Superior temporal gyrus (tissue), 1 donor: Measurements from ENCODE around the gene SLC35E1.
"Not testable (repeated sequence)": the region's sequence is repeated elsewhere in the genome, so short reads cannot be mapped to it uniquely, and the experiment has no call there.

Experiments
- DNase-seq: peaks from one replicate; pipeline ENCODE4 v3.0.0-alpha.2; 2016; ENCODE audit errors: extremely low spot score

The SLC35E1 gene

DNA sequence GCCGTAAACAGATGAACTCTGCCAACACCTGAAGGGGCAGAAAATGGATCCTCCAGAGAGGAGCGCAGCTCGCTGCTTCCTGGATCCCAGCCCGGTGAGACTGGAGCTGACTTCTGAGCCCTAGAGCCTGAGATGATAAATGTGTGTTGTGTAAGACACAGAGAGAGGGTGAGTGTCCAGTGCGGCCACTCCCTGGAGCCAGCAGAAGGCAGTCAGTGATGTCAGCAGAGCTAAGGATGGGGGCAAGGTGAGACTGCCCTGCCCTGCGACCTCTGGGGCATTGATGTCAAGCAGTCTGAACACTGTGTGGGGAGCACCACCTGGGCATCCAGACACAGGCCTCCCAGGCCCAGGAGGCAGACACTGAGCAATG lies 9.7 kb upstream of the SLC35E1 start:
- DNase-seq: no peak

DNA sequence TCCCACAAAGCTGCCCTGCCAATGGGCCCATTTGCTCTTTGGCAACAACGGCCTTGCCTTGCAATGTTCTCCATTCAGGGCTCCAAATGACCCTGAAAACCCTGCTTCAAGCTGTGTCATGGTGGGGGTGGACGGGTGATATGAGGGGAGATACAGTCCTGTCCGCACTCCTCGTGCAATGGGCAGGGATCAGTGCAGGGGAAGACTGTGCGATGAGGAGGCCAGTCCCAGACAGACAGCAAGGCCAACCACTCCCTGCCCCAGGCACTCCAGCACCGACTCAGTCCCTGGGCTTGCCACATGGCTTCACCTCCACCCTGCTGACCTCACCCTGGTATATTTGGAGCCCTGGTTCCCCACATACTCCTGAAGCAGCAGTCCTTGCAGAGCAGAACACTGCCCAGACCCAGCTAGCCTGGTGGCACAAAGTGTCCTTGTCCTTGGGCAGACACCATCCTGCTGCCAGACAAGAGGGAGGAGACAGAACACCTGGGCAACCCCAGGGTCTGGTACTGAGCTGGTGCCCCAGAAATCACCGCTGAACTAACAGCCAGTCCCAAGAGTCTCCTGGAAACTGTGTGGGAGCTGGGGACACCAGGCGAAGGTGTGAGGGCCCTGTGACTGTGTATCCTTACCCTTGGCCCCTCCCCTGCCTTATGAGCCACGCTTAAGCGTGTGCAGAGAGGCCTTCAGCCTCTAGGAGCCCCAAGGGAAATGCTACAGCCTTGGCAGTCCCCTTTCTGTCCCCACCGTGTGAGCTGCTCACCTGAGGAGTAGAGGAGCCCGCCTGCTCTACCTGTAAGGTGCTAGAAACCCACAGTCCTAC lies 9.1 kb upstream of the SLC35E1 start:
- DNase-seq: no peak

DNA sequence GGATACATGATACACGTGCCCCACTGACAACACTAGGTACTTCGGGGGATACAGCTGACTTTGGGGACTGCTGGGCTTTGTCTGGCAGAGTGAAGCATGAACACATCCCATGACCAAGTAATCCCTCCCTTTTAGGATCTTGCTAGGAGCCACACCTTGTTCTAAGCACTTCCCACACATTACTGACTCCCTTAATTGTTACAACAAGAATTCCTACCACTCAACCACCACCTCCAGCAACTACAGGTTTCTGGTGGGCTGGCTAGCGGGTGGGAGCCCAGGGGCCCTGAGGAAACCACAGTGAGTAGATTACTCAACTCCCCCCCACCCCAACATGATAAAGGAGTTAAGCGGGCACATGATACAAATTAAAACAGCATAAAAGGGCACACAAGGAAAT lies 7.2 kb upstream of the SLC35E1 start:
- DNase-seq: no peak

DNA sequence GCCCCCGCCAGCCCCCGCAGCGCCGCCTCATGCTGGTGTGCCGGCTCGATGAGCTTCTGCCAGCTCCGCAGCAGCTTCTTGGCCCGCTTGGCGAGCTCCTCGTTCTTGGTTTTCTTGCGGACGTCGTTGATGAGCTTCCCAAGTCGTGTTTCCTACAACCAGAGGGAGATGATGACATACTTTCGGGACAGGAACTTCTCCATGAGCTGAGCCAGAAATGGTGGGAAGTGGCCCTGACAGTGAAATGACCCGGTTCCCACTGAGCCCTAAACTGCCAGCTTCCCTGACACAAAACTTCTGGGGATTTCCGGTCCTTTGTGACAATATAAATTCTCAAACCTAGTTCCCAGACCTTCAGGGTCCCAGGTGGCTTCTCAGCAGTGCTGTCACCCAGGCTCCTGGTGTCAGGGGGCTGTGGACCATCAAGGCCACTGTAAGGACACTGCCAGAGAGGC lies 5.3 kb upstream of the SLC35E1 start:
- DNase-seq: no peak

DNA sequence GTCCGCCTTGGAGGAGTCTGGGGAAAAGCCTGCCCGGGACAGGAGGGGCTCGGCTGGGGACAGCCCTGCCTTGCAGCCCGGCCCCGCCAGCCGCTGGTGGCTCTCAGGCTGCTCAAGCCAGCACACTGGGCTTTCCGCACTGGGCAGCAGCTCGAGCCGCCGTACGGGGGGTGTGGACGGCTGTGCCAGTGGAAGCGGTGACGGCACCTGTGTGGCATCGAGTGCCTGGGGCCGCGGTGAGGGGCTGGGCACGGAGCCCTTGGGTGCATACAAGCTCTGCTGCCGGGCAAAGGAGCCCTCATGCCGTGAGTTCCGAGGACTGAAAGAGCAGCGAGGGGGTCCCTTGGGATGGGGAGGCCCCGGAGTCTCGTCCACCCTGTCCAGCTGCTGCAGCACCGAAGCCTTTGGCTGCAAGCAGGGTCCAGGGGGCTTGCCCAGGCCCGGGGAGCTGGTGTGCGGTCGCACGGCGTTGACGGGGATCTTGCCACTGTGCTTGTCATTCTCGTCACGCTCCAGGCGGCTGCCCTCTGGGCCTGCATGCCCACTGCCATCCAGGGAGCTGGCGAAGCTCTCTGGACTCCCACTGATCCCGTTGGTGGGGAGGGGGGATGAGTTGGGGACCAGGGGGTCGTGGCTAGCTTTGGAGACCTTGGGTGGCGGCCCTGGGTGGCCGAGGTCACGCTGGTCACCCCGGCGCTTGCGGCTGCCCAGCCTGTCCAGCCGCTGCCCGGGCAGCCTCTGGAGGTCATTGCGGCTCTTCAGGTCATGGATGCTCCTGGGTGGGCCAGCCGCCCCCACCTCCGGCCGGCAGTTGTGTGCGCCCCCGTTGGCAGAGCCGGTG lies 4.7 kb upstream of the SLC35E1 start:
- no peak for DNase-seq

DNA sequence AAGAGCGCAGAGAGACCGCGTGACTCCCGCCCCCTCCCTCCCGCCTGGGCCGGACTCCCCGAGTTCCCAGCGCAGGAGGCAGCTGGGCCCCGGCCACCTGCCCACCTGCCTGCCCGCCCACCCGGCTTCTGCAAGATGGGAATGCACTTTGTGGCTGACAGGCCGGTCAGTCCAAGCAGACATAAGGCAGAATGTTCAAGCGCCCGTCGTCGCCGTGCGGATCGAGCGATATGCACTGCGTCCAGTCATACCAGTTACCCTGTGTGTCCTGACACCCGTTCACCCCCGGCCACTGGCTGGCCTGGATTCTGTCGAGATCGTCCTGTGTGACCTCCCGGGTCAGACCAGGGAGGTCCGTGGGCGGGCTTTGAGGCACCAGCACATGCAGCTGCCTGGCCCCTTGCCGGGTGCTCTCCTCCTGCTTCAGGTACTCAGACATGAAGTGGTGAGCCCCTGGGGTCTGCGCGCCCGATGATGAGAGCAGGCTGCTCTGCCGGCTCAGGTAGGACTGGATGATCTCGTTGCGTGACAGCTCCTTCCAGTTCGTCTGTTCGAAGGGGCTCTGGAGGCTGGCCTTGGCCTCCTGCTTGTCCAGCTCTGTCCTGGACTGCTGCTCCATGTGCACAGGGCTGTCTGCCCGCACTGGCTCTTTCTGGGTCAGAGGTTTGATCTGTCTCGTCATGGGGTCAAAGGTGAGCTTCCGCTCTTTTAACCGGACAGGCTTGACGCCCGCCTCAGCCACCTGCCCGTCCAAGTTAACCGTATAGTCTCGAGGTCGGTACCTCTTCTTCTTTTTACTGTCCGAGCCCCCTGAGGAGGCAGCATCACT lies 3.9 kb upstream of the SLC35E1 start:
- DNase-seq: no peak

DNA sequence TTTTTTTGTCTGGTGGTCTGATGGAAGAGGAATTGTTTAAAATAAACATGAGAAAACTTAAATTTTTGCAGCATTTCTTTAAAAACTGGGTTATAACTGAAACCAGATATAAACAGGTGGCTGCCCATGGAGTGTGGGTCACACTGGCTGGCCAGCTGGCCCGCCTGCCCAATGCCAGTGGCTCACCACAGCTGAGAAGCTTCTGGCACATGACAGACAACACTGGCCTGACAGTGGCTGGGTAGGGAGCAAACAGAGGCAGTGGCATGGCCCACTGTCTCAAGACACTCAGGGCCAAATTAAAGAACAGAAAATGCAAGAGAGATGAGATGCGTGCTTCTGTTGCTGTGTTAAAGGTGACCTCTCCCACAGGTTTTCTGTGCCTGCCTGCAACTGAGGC lies 3.1 kb upstream of the SLC35E1 start:
- DNase-seq: no peak

DNA sequence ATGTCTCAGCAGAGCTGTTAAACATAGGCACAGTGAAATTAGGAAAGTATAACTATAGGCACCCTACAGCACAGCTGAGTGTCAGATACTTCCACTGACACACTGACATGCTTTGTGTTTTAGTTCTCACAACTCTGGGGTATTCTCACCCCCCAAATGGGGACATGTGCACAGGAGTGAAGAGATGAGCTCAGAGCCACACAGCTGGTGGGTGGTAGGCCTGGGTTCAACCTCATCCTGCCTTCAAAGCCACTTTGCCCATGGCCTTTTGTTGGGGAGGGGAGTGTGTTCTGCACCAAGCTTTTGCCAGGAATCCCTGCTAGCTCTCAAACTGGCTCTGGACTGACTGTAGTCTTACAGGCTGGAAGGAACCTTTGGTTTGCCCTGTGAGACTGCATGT lies 1.7 kb upstream of the SLC35E1 start:
- DNase-seq: no peak

DNA sequence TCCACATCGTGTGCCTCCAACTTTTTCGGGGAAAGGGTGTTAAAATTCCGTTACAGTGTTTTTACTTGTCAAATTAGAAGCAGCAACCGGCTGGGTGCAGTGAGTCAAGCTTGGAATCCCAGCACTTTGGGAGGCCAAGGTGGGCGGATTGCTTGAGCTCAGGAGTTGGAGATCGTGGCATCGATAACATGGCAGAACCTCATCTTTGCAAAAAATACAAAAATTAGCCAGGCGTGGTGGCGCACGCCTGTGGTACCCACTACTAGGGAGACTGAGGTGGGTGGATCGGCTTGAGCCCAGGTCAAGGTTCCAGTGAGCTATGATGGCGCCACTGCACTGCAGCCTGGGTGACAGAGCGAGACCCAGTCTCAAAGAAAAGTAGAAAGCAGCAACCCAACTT lies 1.1 kb upstream of the SLC35E1 start:
- DNase-seq: no peak

DNA sequence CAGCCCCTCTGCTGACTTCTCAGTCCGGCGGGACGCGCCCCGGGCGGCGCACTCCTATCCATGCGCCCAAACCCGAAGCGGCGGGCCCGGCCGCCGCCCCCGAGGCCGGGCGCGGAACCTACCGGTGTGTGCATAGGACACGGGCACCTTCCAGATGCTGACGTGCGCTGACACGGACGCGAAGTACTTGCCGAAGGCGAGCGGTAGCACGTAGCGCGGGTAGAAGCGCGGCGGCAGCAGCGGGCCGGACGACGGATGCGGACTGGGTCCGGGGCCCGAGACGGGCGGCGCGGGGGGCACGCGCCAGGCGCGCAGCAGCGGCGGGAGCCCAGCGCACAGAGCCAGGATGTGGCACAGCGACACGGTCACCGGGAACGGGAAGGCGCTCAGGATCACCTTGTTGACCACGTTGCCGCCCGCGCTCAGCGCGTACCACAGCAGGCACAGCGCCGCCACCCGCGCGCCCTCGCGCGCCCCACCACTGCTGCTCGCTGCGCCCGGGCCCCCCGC lies 338 bp downstream of the SLC35E1 start:
- no peak for DNase-seq

DNA sequence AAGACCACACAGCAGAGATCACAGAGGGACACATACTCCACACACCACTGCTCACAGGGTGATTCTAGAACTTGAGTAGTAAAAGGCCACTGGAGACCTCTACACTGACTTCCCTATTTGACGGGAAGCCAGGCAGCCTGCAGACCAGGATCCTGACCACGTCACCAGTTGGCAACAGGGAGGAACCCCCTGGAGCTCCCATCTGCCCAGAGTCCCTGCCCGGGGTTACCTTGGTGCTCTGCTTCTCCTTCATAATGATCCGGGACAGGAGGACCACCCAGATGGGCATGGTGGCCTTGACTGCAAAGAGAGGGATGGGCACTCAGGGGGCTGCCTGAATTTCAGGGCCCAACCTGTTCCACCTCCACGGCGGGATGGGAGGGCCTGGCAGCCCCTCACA lies 932 bp downstream of the SLC35E1 start:
- no peak for DNase-seq

DNA sequence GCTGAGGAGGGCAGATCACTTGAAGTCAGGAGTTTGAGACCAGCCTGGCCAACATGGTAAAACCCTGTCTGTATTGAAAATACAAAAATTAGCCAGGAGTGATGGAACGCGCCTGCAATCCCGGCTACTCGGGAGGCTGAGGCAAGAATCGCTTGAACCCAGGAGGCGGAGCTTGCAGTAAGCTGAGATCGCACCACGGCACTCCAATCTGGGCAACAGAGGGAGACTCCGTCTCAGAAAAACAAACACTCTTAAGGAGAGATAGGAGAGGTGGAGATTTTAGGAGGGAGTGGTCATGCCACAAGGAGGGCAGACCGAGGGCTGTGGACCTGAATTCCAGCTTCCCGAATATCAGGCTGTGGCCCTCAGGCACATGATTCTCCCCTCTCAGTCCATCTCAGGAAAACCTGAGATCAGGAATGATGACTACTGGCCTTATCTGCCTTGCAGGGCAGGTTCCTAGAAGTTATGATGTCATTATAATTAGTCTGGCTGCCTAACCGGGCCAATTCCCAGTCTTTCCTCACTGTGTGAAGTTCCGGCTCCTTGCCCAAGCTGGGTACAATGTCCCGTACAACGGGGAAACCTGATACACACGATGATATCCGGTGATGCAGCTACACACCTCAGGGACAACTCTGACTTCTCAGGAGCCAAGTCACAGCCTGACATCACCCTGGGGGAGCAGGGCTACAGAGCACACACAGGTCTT lies 2.5 kb downstream of the SLC35E1 start:
- no peak for DNase-seq

DNA sequence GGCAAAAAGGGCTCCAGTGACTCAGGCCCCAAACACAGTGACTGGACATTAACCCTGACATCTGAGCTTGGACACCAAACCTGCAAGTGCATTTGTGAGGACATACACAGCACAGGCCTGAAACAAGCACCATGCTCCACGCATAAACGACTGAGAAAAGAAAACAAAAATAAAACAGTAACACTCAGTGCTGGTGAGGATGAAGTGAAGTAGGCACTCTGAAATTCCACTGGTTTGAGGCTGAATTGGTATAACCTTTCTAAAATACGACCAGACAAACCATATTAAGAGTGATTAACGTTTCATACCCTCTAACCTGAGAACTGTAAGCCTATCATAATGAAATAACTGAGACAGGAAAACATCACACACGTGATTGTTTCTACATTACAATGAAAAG lies 5.5 kb downstream of the SLC35E1 start:
- no peak for DNase-seq

DNA sequence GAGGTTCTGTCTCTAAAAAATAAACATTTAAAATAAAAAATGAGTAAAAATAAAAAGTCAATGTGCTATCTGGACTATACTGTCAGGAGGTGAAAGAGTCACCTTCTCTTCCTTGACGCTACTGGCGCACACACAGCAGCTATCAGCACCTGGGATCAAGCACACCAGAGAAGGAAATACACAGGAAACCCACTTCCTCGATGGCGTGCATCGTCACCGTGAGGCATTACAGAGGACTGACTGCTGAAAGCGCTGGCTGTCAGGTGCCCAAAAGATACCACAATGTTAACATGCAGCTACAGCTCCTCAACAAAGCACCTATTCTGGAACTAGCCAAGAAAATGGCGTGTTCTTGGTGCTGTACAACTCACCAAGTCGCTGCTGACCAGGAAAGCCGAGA lies 6.1 kb downstream of the SLC35E1 start:
- no peak for DNase-seq

DNA sequence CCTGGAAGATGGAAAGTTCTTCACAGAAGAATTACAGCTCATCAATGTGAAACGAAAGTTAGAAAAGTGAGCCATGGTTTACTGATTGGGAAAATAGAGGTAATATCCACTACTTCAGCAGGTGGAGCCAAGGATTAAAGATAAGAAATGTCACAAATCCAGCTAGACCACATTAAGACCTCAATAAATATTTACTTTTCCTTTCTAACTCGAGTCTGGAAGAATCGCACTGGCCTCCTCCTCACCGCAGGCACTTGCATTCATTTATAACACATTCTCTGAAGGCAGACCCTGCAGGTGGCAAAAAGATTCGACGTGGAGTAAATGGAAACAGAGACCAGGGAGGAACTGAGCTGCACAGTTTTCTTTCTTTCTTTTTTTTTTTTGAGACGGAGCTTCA lies 7.4 kb downstream of the SLC35E1 start:
- DNase-seq: no peak

DNA sequence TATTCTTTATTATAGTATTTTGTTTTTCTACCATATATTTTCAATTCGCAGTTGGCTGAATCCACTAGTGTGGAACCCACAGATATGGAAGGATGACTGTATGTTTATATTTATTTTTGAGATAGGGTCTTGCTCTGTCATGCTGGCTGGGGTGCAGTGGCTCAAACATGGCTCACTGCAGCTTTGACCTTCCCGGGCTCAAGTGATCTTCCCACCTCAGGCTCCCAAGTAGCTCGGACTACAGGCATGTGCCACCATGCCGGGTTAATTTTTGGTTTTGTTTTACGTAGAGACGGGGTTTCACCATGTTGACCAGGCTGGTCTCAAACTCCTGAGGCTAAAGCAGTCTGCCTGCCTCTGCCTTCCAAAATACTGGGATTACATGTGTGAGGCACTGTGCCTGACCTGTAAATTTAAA lies 9.6 kb downstream of the SLC35E1 start:
- no peak for DNase-seq

DNA sequence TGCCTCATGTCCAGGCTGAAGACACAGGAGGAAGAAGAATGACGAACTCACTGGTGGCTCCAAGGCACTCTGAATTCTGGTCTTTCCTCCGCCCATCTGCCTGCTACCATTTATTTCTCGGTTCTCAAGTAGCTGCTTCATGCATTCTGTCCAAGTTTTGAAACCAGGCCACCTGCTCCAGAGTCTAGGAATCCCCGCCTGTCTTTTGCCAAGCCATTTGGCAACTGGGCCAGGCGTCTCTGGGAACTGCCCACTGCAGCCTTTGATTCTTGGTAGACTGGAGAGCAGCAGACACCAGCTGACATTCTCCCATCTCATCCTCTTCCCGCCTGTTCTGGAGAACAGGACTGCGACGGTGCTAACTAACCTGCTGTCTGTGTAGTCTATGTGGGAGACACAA lies 10.8 kb downstream of the SLC35E1 start:
- DNase-seq: no peak

DNA sequence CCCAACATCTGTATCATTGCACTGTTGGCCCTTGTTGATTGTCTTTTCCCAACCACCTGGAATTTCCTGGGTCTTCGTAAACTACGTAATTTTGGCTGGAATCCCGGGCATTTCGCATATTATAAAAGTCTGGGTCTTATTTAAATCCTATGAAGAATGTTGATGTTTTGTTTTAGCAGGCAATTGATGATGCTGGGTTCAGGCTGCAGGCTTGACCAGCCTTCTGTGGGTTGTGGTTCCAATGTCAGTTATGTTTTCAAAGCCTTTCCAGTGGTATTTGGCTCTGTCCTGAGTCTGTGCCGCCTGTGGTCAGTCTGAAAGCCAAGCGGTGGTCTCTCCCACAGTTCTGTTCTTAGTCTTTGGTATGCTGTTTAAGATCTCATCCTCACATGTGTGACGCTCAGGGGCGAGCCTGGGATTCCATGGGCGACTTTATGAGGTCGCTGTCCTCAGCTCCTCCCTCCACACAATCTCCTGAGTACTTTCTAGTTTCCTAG lies 12.4 kb downstream of the SLC35E1 start:
- no peak for DNase-seq

DNA sequence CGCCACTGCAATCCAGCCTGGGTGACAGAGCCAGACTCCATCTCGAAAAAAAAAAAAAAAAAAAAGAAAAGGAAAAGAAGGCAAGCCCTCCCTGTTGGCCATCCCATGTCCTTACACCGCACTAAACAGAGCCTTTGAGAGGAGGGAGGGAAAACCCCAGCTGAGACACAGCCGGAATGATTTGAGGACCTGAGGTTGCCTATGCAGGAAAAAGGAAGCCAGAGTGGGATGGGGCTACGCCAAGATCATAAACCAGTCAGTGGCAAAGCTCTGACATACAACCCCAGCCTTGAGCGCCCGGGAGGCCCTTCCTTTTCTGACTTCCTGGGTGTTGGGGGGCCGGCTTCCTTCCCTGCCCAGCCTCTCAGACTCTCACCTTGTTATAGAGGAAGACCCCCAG lies 17.4 kb downstream of the SLC35E1 start:
- no peak for DNase-seq

DNA sequence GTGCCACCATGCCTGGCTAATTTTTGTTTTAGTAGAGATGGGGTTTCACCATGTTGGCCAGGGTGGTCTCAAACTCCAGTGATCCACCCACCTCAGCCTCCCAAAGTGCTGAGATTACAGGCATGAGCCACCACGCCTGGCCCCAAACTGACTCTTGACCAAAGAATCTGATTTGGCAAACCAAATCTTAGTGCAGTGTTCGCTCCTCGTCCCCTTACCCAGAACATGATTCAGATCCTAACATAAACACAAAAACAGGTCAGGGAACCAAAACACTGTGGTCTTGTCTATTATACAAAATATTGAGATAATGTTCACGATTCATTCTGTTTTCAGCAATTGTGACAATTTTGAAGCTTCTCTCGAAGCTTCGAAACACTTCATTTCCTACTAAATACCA lies 20.3 kb downstream of the SLC35E1 start:
- DNase-seq: not testable (repeated sequence)

DNA sequence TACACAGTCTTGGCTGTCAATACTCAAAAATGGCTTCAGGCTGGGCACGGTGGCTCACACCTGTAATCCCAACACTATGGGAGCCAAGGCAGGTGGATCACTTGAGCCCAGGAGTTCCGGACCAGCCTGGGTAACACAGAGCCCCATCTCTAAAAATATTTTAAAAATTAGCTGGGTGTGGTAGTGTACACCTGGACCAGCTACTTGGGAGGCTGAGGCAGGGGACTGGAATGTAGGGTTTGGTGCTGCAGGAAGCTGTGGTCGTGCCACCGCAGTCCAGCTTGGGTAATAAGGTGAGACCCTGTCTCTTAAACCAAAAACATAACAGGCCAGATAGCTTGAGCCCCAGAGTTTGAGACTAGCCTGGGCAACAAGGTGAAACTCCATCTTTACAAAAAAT lies 23.3 kb downstream of the SLC35E1 start:
- no peak for DNase-seq
